SH-SY5Y (cell line): ENCODE results near the gene FITM1.

Experiments
- GATA2 ChIP-seq: IDR thresholded peaks from 2 replicates; pipeline ENCODE4 v1.6.1; 2011; ENCODE audit warnings: mild to moderate bottlenecking, low read depth, low read length
- GATA3 ChIP-seq: IDR thresholded peaks from 2 replicates; pipeline ENCODE4 v1.6.1; 2011; ENCODE audit warnings: low read depth, mild to moderate bottlenecking, low read length, moderate library complexity

FITM1 gene

GRCh38 chr14:24130380-24130716 lies at the start of gene FITM1:
FITM1 (plus strand) TSS chr14:24130659; CDS start chr14:24131564, 905 bp downstream.
- TF ChIP-seq GATA3 (no peak), GATA2 (no peak)

GRCh38 chr14:24080888-24081738 lies 49.3 kb upstream of the FITM1 start:
- no peak for TF ChIP-seq GATA2
- no peak for TF ChIP-seq GATA3

GRCh38 chr14:24081739-24082211 lies 48.7 kb upstream of the FITM1 start:
- TF ChIP-seq GATA3 (no peak), GATA2 (no peak)

GRCh38 chr14:24082411-24083080 lies 47.9 kb upstream of the FITM1 start:
- TF ChIP-seq GATA3 (no peak), GATA2 (no peak)

GRCh38 chr14:24083462-24083861 lies 47.0 kb upstream of the FITM1 start:
- TF ChIP-seq GATA2 (no peak), GATA3 (no peak)

- no peak for TF ChIP-seq GATA3
- TF ChIP-seq GATA2 = no peak
Observed at GRCh38 chr14:24084440-24084839, 46.0 kb upstream of the FITM1 start.

GRCh38 chr14:24085215-24085614 lies 45.2 kb upstream of the FITM1 start:
- TF ChIP-seq GATA2 = no peak
- TF ChIP-seq GATA3 = no peak

- no peak for TF ChIP-seq GATA2
- no peak for TF ChIP-seq GATA3
Observed at GRCh38 chr14:24086193-24086955, 44.1 kb upstream of the FITM1 start.

GRCh38 chr14:24087004-24087403 lies 43.5 kb upstream of the FITM1 start:
- TF ChIP-seq GATA3 (no peak), GATA2 (no peak)

- TF ChIP-seq GATA3 (no peak), GATA2 (no peak)
Observed at GRCh38 chr14:24088095-24088494, 42.4 kb upstream of the FITM1 start.

- no peak for TF ChIP-seq GATA3
- no peak for TF ChIP-seq GATA2
Observed at GRCh38 chr14:24089890-24090289, 40.6 kb upstream of the FITM1 start.

GRCh38 chr14:24092110-24092504 lies 38.4 kb upstream of the FITM1 start:
- TF ChIP-seq GATA3 = no peak
- TF ChIP-seq GATA2 = no peak

- TF ChIP-seq GATA2 = no peak
- no peak for TF ChIP-seq GATA3
Observed at GRCh38 chr14:24092505-24093206, 37.8 kb upstream of the FITM1 start.
